Stimulated activated CD8-positive, alpha-beta memory T cell treated with anti-CD3 and anti-CD28 coated beads, Interleukin-15, amount 100 ng/mL, for 4 hours (primary cell): ENCODE measurements around the gene RPP25L.

ENCODE experiments used
- DNase-seq, 2 donors: peaks; one replicate each; pipeline ENCODE4 v3.0.0-alpha.2; 2020; ENCODE audit warnings: low read depth in 2 of 2

RPP25L gene

GRCh38 chr9:34637356-34638137 is 25.6 kb upstream of the RPP25L start, which contains the start of gene SIGMAR1:
SIGMAR1 (minus strand) TSS chr9:34637787; CDS start chr9:34637697, 90 bp downstream.
- peak; percentile 88 to 89 for DNase-seq

GRCh38 chr9:34636791-34637355 is 25.0 kb upstream of the RPP25L start:
- peak in 1 of 2 donors; percentile 26 for DNase-seq

GRCh38 chr9:34635556-34635955 is 23.7 kb upstream of the RPP25L start:
- DNase-seq, result no peak

- no peak for DNase-seq
Measured at GRCh38 chr9:34634551-34635248, 22.8 kb upstream of the RPP25L start.

- DNase-seq, result peak in 1 of 2 donors; percentile 34
Measured at GRCh38 chr9:34633851-34634550, 22.1 kb upstream of the RPP25L start.

GRCh38 chr9:34633166-34633565 is 21.3 kb upstream of the RPP25L start:
- no peak for DNase-seq

GRCh38 chr9:34630402-34631154 is 18.7 kb upstream of the RPP25L start:
- DNase-seq, result no peak

- no peak for DNase-seq
Measured at GRCh38 chr9:34629491-34629808, 17.6 kb upstream of the RPP25L start.

GRCh38 chr9:34628656-34629490 is 17.0 kb upstream of the RPP25L start, which contains the start of gene ARID3C:
ARID3C (minus strand) TSS chr9:34629066; CDS start chr9:34628014, 1,052 bp downstream.
- DNase-seq, result no peak

GRCh38 chr9:34627716-34628655 is 16.1 kb upstream of the RPP25L start:
- DNase-seq, result no peak

GRCh38 chr9:34625186-34625486 is 13.2 kb upstream of the RPP25L start:
- no peak for DNase-seq

- no peak for DNase-seq
Measured at GRCh38 chr9:34624475-34625185, 12.7 kb upstream of the RPP25L start.

- no peak for DNase-seq
Measured at GRCh38 chr9:34623374-34624235, 11.7 kb upstream of the RPP25L start.

GRCh38 chr9:34620061-34620994 is 8.4 kb upstream of the RPP25L start, which contains the start of gene DCTN3:
DCTN3 (minus strand) TSS chr9:34620495; CDS start chr9:34620464, 31 bp downstream.
- DNase-seq, result peak; percentile 75 to 88

- DNase-seq, result no peak
Measured at GRCh38 chr9:34615132-34615531, 3.2 kb upstream of the RPP25L start.

- peak in 1 of 2 donors; percentile 32 for DNase-seq
Measured at GRCh38 chr9:34612788-34613390, 992 bp upstream of the RPP25L start.
